DOHH2 (cell line): ENCODE measurements around the gene KRT24.

ENCODE experiments used
- H3F3A ChIP-seq: fragments of 200-600 bp; sonication (generic), shearing (Covaris generic); 2 replicates; pipeline ENCODE4 v1.6.0; 2016; ENCODE audit warnings: antibody characterized with exemption, mild to moderate bottlenecking; ENCODE audit not compliant: control insufficient read depth, insufficient read depth
- H3K27ac ChIP-seq: fragments of 200-600 bp; sonication (generic); 2 replicates; pipeline ENCODE4 v1.5.1; 2014; ENCODE audit warnings: low read depth, mild to moderate bottlenecking, low read length, moderate library complexity
- H3K27me3 ChIP-seq: fragments of 200-600 bp; sonication (generic); 2 replicates; pipeline ENCODE4 v1.6.1; 2014; ENCODE audit warnings: mild to moderate bottlenecking, low read length, mixed read lengths; ENCODE audit not compliant: control insufficient read depth
- H3K36me3 ChIP-seq: fragments of 200-600 bp; sonication (generic); 2 replicates; pipeline ENCODE4 v1.6.1; 2014; ENCODE audit warnings: mild to moderate bottlenecking, low read length, moderate library complexity, mixed read lengths; ENCODE audit not compliant: control insufficient read depth
- H3K4me1 ChIP-seq: fragments of 200-600 bp; sonication (generic); 2 replicates; pipeline ENCODE4 v1.6.1; 2014; ENCODE audit warnings: mild to moderate bottlenecking, low read length, mixed read lengths; ENCODE audit not compliant: control insufficient read depth
- H3K4me2 ChIP-seq: fragments of 200-600 bp; sonication (generic); 2 replicates; pipeline ENCODE4 v1.6.0; 2014; ENCODE audit warnings: mild to moderate bottlenecking, low read length, moderate library complexity
- H3K4me3 ChIP-seq: fragments of 200-600 bp; sonication (generic); 2 replicates; pipeline ENCODE4 v1.5.1; 2014; ENCODE audit warnings: mild to moderate bottlenecking, low read length, mixed read lengths
- H3K79me2 ChIP-seq: fragments of 200-600 bp; sonication (generic); 2 replicates; pipeline ENCODE4 v1.6.1; 2014; ENCODE audit warnings: mild to moderate bottlenecking, low read length, mixed read lengths; ENCODE audit not compliant: control insufficient read depth
- H3K9me2 ChIP-seq: fragments of 200-600 bp; sonication (generic); replicated peaks from 2 replicates; pipeline ENCODE4 v1.6.1; 2014; ENCODE audit warnings: mild to moderate bottlenecking, low read length, mixed read lengths; ENCODE audit not compliant: control insufficient read depth
- H3K9me3 ChIP-seq: fragments of 200-600 bp; sonication (generic); 2 replicates; pipeline ENCODE4 v1.6.1; 2014; ENCODE audit warnings: antibody characterized with exemption, low read length, mixed read lengths; ENCODE audit not compliant: control insufficient read depth, insufficient read depth
- H4K20me1 ChIP-seq: fragments of 200-600 bp; sonication (generic); 2 replicates; pipeline ENCODE4 v1.6.0; 2014; ENCODE audit warnings: low read depth, mild to moderate bottlenecking, antibody characterized with exemption, low read length, moderate library complexity; ENCODE audit not compliant: control insufficient read depth, insufficient read depth
- CTCF ChIP-seq: fragments of 200-600 bp; sonication (generic); IDR thresholded peaks from one replicate; pipeline ENCODE4 v1.5.1; 2014; ENCODE audit warnings: antibody characterized with exemption, mild to moderate bottlenecking, low read depth, low read length; ENCODE audit not compliant: poor library complexity, severe bottlenecking
- EZH2phosphoT487 ChIP-seq: fragments of 200-600 bp; sonication (generic); IDR thresholded peaks from 2 replicates; pipeline ENCODE4 v1.6.1; 2017; ENCODE audit warnings: borderline replicate concordance, mild to moderate bottlenecking, antibody characterized with exemption, low read length, moderate library complexity, mixed read lengths

The KRT24 gene

DNA sequence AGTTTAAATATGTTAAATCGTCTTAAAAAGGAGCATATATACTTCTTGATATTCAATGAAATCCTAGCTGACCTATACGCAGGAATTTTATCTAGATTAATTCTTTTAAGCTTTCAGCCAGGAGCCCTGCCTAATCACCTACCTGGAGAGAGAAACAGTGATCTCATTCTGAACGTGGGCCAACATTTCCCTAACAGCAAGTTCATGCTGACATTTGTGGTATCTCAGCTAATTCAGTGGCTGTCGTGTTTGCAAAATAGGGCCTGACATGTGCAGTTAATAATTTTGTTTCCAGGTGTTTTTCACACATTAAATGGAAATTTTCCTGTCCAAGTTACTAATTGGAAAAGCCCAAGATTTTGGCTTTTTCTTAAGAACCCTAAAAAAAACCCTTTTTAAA lies 17.4 kb downstream of the KRT24 start:
- Histone ChIP-seq H4K20me1 (no peaks in the 10 kb centered on the region), H3K9me2 (no peaks in the 10 kb centered on the region), H3K27me3 (peaks cover 11% of the 10 kb centered on the region; the same call in 1 of the 2 replicates), H3K4me1 (no peaks in the 10 kb centered on the region), H3K36me3 (no peaks in the 10 kb centered on the region), H3K4me2 (no peak overlapping the region), H3K27ac (no peak overlapping the region), H3F3A (no peaks in the 10 kb centered on the region), H3K9me3 (no peaks in the 10 kb centered on the region), H3K79me2 (no peaks in the 10 kb centered on the region), H3K4me3 (no peak overlapping the region)
- TF ChIP-seq CTCF (no peak), EZH2phosphoT487 (no peak)

GRCh38 chr17:40680998-40681397 lies 22.6 kb downstream of the KRT24 start:
- Histone ChIP-seq H3F3A (no peaks in the 10 kb centered on the region), H3K36me3 (no peaks in the 10 kb centered on the region), H3K27ac (no peak overlapping the region), H3K4me3 (no peak overlapping the region), H4K20me1 (no peaks in the 10 kb centered on the region), H3K9me3 (no peaks in the 10 kb centered on the region), H3K27me3 (peaks cover 21% of the 10 kb centered on the region; the same call in 1 of the 2 replicates), H3K4me2 (no peak overlapping the region), H3K4me1 (no peaks in the 10 kb centered on the region), H3K9me2 (no peaks in the 10 kb centered on the region), H3K79me2 (no peaks in the 10 kb centered on the region)
- TF ChIP-seq EZH2phosphoT487 (no peak), CTCF (no peak)

GRCh38 chr17:40679523-40679907 lies 24.0 kb downstream of the KRT24 start:
- no peak overlapping the region for H3K4me2 ChIP-seq
- no peak overlapping the region for H3K27ac ChIP-seq
- peaks cover 21% of the 10 kb centered on the region; the same call in 1 of the 2 replicates for H3K27me3 ChIP-seq

More at GRCh38 chr17:40679523-40679907, 24.0 kb downstream of the KRT24 start:
- H3K79me2 ChIP-seq: no peaks in the 10 kb centered on the region
- no peaks in the 10 kb centered on the region for H3K4me1 ChIP-seq
- H3K9me2 ChIP-seq: no peaks in the 10 kb centered on the region
- no peaks in the 10 kb centered on the region for H3K9me3 ChIP-seq
- H3K4me3 ChIP-seq: no peak overlapping the region
- H3K36me3 ChIP-seq: no peaks in the 10 kb centered on the region
- no peak for TF ChIP-seq CTCF
- TF ChIP-seq EZH2phosphoT487: no peak
- H4K20me1 ChIP-seq: no peaks in the 10 kb centered on the region
- no peaks in the 10 kb centered on the region for H3F3A ChIP-seq
